OCI-LY7 (cell line): Measurements from ENCODE around the gene SCP2D1. TPM values are rescaled to one million over a fixed set of nuclear protein-coding genes. Genes with fewer than 3 reads are reported as not detected.

Source experiments
- BruUV-seq: library from RNA; stranded (reverse); fragments of 400-500 nt; replicated peaks from 2 replicates; lab custom pipeline; 2021; lab: Mats Ljungman, UMichigan
- CTCF ChIA-PET: fragments of 300-600 bp; sonication (Branson Sonifier 250); formaldehyde crosslinking; loops from one replicate; lab custom pipeline; 2022; ENCODE audit warnings: antibody characterized with exemption; ENCODE audit not compliant: unreplicated experiment; lab: Charles Lee
- POLR2A ChIA-PET: fragments of 300-600 bp; sonication (Branson Sonifier 250); formaldehyde crosslinking; loops from one replicate; lab custom pipeline; 2022; ENCODE audit warnings: antibody characterized with exemption; lab: Charles Lee
- DNase-seq: peaks from one replicate; pipeline ENCODE4 v3.0.0-alpha.2; 2015; ENCODE audit warnings: low spot score
- H2AFZ ChIP-seq: fragments of 200-600 bp; sonication (generic), shearing (Covaris generic); 2 replicates; pipeline ENCODE4 v1.6.1; 2014; ENCODE audit warnings: mild to moderate bottlenecking, antibody characterized with exemption, low read length, moderate library complexity
- H3K27ac ChIP-seq: fragments of 200-600 bp; sonication (generic); 2 replicates; pipeline ENCODE4 v1.5.1; 2014; ENCODE audit warnings: mixed run types, low read depth, mild to moderate bottlenecking, moderate library complexity, low read length, inconsistent platforms; ENCODE audit not compliant: poor library complexity, severe bottlenecking
- H3K36me3 ChIP-seq: fragments of 200-600 bp; sonication (generic); 2 replicates; pipeline ENCODE4 v1.6.1; 2014; ENCODE audit warnings: mild to moderate bottlenecking, antibody characterized with exemption, low read length, moderate library complexity, mixed read lengths; ENCODE audit not compliant: insufficient read depth
- H3K4me1 ChIP-seq: fragments of 200-600 bp; sonication (generic); 2 replicates; pipeline ENCODE4 v1.5.1; 2014; ENCODE audit warnings: mild to moderate bottlenecking, low read length; ENCODE audit not compliant: insufficient read depth, poor library complexity, severe bottlenecking
- H3K4me2 ChIP-seq: fragments of 200-600 bp; sonication (generic); 2 replicates; pipeline ENCODE4 v1.6.1; 2014; ENCODE audit warnings: mild to moderate bottlenecking, low read length
- H3K4me3 ChIP-seq: fragments of 200-600 bp; sonication (generic); 2 replicates; pipeline ENCODE4 v1.5.1; 2014; ENCODE audit warnings: mild to moderate bottlenecking, low read depth, low read length; ENCODE audit not compliant: poor library complexity, severe bottlenecking
- H3K79me2 ChIP-seq: fragments of 200-600 bp; sonication (generic); 2 replicates; pipeline ENCODE4 v1.6.1; 2016; ENCODE audit warnings: low read depth, mild to moderate bottlenecking, low read length, moderate library complexity, mixed read lengths; ENCODE audit not compliant: insufficient read depth
- H3K9me2 ChIP-seq: fragments of 200-600 bp; sonication (generic); 2 replicates; pipeline ENCODE4 v1.6.1; 2016; ENCODE audit warnings: mild to moderate bottlenecking, low read length, mixed read lengths; ENCODE audit not compliant: insufficient read depth
- H3K9me3 ChIP-seq: fragments of 200-600 bp; sonication (generic); 2 replicates; pipeline ENCODE4 v1.6.1; 2014; ENCODE audit warnings: mild to moderate bottlenecking, mixed run types, low read length, mixed read lengths
- H4K20me1 ChIP-seq: fragments of 200-600 bp; sonication (generic); 2 replicates; pipeline ENCODE4 v1.6.1; 2014; ENCODE audit warnings: mild to moderate bottlenecking, antibody characterized with exemption, low read length, moderate library complexity, mixed read lengths; ENCODE audit not compliant: insufficient read depth
- CTCF ChIP-seq: fragments of 200-600 bp; sonication (generic); conservative IDR thresholded peaks from 2 replicates; pipeline ENCODE4 v1.5.1; 2014; ENCODE audit warnings: mild to moderate bottlenecking, antibody characterized with exemption, low read length, moderate library complexity, mixed read lengths
- EZH2phosphoT487 ChIP-seq: fragments of 200-600 bp; sonication (generic); IDR thresholded peaks from 2 replicates; pipeline ENCODE4 v1.6.1; 2018; ENCODE audit warnings: low read depth, borderline replicate concordance, mild to moderate bottlenecking, mixed run types, antibody characterized with exemption, low read length, moderate library complexity, mixed read lengths
- intact Hi-C: fragments of 100-400 bp; cut with micrococcal nuclease; formaldehyde crosslinking; loops from one replicate; pipeline ENCODE4 v1.10.0; 2022; ENCODE audit not compliant: unreplicated experiment
- total RNA-seq, 2 experiments: library from RNA; depleted of rRNA in 1 of 2; stranded (reverse); fragments of >200 nt in 1 of 2; shearing (Covaris generic) in 1 of 2; gene quantifications; 2 replicates each; pipeline ENCODE4 v1.2.3, GENCODE V29; 2014 to 2022

SCP2D1 gene
- total RNA-seq, 2 experiments from 2014 or later = not detected

GRCh38 chr20:18840248-18840645, 26.7 kb downstream of the SCP2D1 start:
- H3K36me3 ChIP-seq = no peaks in the 10 kb centered on the region
- intact Hi-C loops = no loop called here
- no peaks in the 10 kb centered on the region for H3K9me2 ChIP-seq
- BruUV-seq = no TSS peak
- no peaks in the 10 kb centered on the region for H3K4me1 ChIP-seq
- no peak for DNase-seq
- H2AFZ ChIP-seq = no peak overlapping the region
- CTCF ChIA-PET = no interaction called here
- H3K27ac ChIP-seq = no peak overlapping the region
- no peak overlapping the region for H3K4me2 ChIP-seq
- H4K20me1 ChIP-seq = no peaks in the 10 kb centered on the region
- no peaks in the 10 kb centered on the region for H3K9me3 ChIP-seq
- H3K79me2 ChIP-seq = no peaks in the 10 kb centered on the region
- POLR2A ChIA-PET = interaction anchor here (0.6 to 0.7 kb wide), 2 partner anchors 333 to 1585 kb away, joined by 3 to 4 read pairs; no protein-coding TSS in a partner anchor
- no peak overlapping the region for H3K4me3 ChIP-seq
- TF ChIP-seq EZH2phosphoT487 (no peak), CTCF (no peak)

- intact Hi-C loops = no loop called here
- no peak overlapping the region for H3K4me2 ChIP-seq
- no peaks in the 10 kb centered on the region for H3K79me2 ChIP-seq
- H3K9me2 ChIP-seq = no peaks in the 10 kb centered on the region
- no peaks in the 10 kb centered on the region for H3K4me1 ChIP-seq
- H4K20me1 ChIP-seq = no peaks in the 10 kb centered on the region
- H2AFZ ChIP-seq = no peak overlapping the region
- BruUV-seq = no TSS peak
- no peak for DNase-seq
- no peak overlapping the region for H3K4me3 ChIP-seq
- POLR2A ChIA-PET = no interaction called here
- no peak for TF ChIP-seq EZH2phosphoT487
- no peak for TF ChIP-seq CTCF
- CTCF ChIA-PET = no interaction called here
- no peak overlapping the region for H3K27ac ChIP-seq
- no peaks in the 10 kb centered on the region for H3K9me3 ChIP-seq
- H3K36me3 ChIP-seq = no peaks in the 10 kb centered on the region
Measured at GRCh38 chr20:18845017-18845416, 31.4 kb downstream of the SCP2D1 start.

GRCh38 chr20:18847226-18847755, 33.7 kb downstream of the SCP2D1 start:
- no TSS peak for BruUV-seq
- no peak overlapping the region for H3K27ac ChIP-seq
- H3K4me1 ChIP-seq = no peaks in the 10 kb centered on the region
- POLR2A ChIA-PET = no interaction called here
- no peak for DNase-seq
- H3K9me3 ChIP-seq = no peaks in the 10 kb centered on the region
- H3K4me2 ChIP-seq = no peak overlapping the region
- CTCF ChIA-PET = no interaction called here
- H3K4me3 ChIP-seq = no peak overlapping the region
- H3K36me3 ChIP-seq = no peaks in the 10 kb centered on the region
- intact Hi-C loops = no loop called here
- H3K9me2 ChIP-seq = no peaks in the 10 kb centered on the region
- H2AFZ ChIP-seq = no peak overlapping the region
- TF ChIP-seq CTCF (no peak), EZH2phosphoT487 (no peak)
- H4K20me1 ChIP-seq = no peaks in the 10 kb centered on the region
- H3K79me2 ChIP-seq = no peaks in the 10 kb centered on the region
